ENCODE results near the gene AIFM3.
"Not testable (repeated sequence)": the region's sequence is repeated elsewhere in the genome, so short reads cannot be mapped to it uniquely, and the experiment has no call there.

AIFM3 gene

DNA sequence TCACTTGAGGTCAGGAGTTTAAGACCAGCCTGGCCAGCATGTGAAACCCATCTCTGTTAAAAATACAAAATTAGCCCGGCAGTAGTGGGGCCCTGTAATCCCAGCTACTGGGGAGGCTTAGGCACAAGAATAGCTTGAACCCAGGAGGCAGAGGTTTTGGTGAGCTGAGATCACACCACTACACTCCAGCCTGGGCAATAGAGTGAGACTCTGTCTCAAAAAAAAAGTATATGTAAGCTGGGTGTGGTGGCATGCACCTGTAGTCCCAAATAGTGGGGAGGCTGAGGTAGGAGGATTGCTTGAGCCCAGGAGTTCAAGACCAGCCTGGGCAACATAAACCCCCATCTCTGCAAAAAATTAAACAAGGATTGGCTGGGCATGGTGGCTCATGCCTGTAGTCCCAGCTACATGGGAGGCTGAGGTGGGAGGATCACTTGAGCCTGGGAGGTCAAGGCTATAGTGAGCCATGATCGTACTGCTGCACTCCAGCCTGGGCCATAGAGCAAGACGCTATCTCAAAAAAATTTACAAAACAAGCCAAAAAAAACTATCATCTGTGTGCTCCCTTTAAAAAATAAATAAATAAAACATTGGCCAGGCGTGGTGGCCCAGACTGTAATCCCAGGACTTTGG is 39.0 kb upstream of the AIFM3 start:
- no peak for DNase-seq (ENCODE audit: low spot score)
- TF ChIP-seq, protein P1, sequence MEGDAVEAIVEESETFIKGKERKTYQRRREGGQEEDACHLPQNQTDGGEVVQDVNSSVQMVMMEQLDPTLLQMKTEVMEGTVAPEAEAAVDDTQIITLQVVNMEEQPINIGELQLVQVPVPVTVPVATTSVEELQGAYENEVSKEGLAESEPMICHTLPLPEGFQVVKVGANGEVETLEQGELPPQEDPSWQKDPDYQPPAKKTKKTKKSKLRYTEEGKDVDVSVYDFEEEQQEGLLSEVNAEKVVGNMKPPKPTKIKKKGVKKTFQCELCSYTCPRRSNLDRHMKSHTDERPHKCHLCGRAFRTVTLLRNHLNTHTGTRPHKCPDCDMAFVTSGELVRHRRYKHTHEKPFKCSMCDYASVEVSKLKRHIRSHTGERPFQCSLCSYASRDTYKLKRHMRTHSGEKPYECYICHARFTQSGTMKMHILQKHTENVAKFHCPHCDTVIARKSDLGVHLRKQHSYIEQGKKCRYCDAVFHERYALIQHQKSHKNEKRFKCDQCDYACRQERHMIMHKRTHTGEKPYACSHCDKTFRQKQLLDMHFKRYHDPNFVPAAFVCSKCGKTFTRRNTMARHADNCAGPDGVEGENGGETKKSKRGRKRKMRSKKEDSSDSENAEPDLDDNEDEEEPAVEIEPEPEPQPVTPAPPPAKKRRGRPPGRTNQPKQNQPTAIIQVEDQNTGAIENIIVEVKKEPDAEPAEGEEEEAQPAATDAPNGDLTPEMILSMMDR (IDR thresholded peaks at IDR 0.05): no peak
- no peak overlapping the region for H3K4me3 ChIP-seq
- H3K27ac ChIP-seq: no peak overlapping the region

DNA sequence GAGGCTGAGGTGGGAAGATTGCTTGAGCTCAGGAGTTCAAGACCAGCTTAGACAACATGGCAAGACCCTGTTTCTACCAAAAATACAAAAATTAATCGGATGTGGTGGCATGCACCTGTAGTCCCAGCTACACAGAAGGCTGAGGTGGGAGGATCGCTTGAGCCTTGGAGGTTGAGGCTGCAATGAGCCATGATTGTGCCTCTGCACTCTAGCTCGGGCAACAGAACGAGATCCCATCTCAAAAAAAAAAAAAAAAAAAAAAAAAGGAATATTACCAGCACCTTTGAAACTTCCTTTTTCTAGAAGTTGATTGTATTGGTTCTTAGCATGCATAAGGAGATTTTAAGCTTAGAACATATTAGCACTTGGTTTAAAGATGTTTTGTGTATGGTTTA is 38.5 kb upstream of the AIFM3 start:
- DNase-seq (ENCODE audit: low spot score): no peak
- TF ChIP-seq, protein P1 (IDR thresholded peaks at IDR 0.05): no peak
- no peak overlapping the region for H3K27ac ChIP-seq
- no peak overlapping the region for H3K4me3 ChIP-seq

DNA sequence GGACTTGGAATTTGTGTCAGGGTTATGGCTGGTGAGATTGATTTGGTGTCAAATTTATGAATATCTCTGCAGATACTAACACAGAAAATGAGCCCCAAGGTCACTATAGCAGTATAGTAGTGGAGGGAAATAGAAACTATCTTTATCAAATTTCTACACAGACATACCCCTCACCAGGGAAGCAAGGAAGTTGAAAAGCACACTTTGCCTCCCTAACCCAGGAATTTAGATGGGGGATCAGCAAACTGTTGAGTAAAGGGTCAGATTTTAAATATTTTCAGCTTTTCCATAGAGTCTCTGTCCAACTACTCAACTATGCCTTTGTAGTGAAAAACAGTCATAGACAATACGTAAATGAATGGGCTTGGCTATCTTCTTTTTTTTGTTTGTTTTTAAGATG is 37.1 kb upstream of the AIFM3 start:
- TF ChIP-seq, protein P1 (IDR thresholded peaks at IDR 0.05): no peak
- Histone ChIP-seq H3K27ac (no peak overlapping the region), H3K4me3 (no peak overlapping the region)
- DNase-seq (ENCODE audit: low spot score): no peak

DNA sequence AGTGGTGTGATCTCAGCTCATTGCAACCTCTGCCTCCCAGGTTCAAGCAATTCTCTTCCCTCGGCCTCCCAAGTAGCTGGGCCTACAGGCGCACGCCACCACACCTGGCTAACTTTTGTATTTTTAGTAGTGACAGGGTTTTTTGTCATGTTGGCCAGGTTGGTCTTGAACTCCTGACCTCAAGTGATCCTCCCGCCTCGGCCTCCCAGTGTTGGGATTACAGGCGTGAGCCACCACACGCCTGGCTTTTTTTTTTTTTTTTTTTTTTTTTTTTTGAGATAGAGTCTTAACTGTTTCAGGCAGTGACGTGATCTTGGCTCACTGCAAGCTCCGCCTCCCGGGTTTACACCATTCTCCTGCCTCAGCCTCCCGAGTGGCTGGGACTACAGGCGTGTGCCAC is 36.6 kb upstream of the AIFM3 start:
- DNase-seq (ENCODE audit: low spot score); H3K27ac ChIP-seq; H3K4me3 ChIP-seq: not testable (repeated sequence)

DNA sequence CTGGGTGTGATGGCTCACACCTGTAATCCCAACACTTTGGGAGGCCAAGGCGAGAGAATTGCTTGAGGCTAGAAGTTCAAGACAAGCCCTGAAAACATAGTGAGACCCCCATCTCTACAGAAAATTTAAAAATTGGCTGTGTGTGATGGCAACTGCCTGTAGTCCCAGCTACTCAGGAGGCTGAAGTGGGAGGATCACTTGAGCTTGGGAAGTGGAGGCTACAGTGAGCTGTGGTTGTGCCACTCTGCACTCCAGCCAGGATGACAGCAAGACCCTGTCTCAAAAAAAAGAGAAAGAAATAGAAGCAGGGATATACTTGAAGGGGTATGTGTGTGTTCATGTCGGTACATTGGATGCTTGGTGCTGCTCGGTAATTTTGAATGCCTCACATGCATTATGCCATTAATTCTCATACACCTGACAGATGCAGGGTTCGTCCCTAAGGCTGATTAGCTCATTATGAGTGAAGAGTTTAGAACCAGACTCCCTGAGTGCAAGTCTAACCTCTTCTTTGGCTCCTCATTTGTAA is 35.9 kb upstream of the AIFM3 start:
- TF ChIP-seq, protein P1 (IDR thresholded peaks at IDR 0.05): no peak
- Histone ChIP-seq H3K4me3 (no peak overlapping the region), H3K27ac (no peak overlapping the region)
- no peak for DNase-seq (ENCODE audit: low spot score)

GRCh38 chr22:20933910-20934309 is 33.1 kb upstream of the AIFM3 start:
- TF ChIP-seq, protein P1 (IDR thresholded peaks at IDR 0.05): no peak
- H3K4me3 ChIP-seq: no peak overlapping the region
- H3K27ac ChIP-seq: no peak overlapping the region
- no peak for DNase-seq (ENCODE audit: low spot score)

- not testable (repeated sequence) for H3K4me3 ChIP-seq; H3K27ac ChIP-seq; DNase-seq (ENCODE audit: low spot score)
Observed at GRCh38 chr22:20935049-20935448, 32.0 kb upstream of the AIFM3 start.

GRCh38 chr22:20935780-20936539 is 31.1 kb upstream of the AIFM3 start:
- H3K27ac ChIP-seq; H3K4me3 ChIP-seq; DNase-seq (ENCODE audit: low spot score): not testable (repeated sequence)
